Kidney (tissue), 14 donors: ENCODE data around the gene RBMS1. TPM values are rescaled to one million over a fixed set of nuclear protein-coding genes. Genes with fewer than 3 reads are reported as not detected.
"Not testable (repeated sequence)": the region's sequence is repeated elsewhere in the genome, so short reads cannot be mapped to it uniquely, and the experiment has no call there.

ENCODE experiments used
- DNase-seq, 5 donors: peaks; one replicate each; pipeline ENCODE4 v3.0.0-alpha.2; 2013 to 2020
- FAIRE-seq: peaks from 2 replicates; lab custom pipeline; 2012; peaks lifted over from hg19 to GRCh38; lab: Jason Lieb, UNC
- H3K27ac ChIP-seq, 2 donors: one replicate each; pipeline ENCODE4 v1.7.0; 2013; ENCODE audit warnings: low read depth in 2 of 2, low read length in 2 of 2, inconsistent platforms in 1 of 2
- H3K27me3 ChIP-seq: one replicate; pipeline ENCODE4 v1.7.1; 2013; ENCODE audit warnings: low read length, inconsistent platforms; ENCODE audit not compliant: control insufficient read depth, insufficient read depth
- H3K36me3 ChIP-seq, 3 donors: one replicate each; pipeline versions ENCODE4 v1.7.0 to v1.7.1; 2013; ENCODE audit warnings: low read length in 3 of 3, control low read depth in 1 of 3, inconsistent platforms in 1 of 3; ENCODE audit not compliant: insufficient read depth in 3 of 3, control insufficient read depth in 2 of 3
- H3K4me1 ChIP-seq, 3 donors: one replicate each; pipeline versions ENCODE4 v1.7.0 to v1.7.1; 2013; ENCODE audit warnings: low read length in 3 of 3, inconsistent platforms in 1 of 3, low read depth in 1 of 3; ENCODE audit not compliant: control insufficient read depth in 2 of 3, insufficient read depth in 2 of 3
- H3K4me3 ChIP-seq, 3 donors: one replicate each; pipeline versions ENCODE4 v1.7.0 to v1.8.1; 2013; ENCODE audit warnings: low read length in 3 of 3, control low read depth in 1 of 3, inconsistent platforms in 1 of 3
- H3K9ac ChIP-seq, 3 donors: one replicate each; pipeline versions ENCODE4 v1.7.0 to v1.7.1; 2013; ENCODE audit warnings: low read length in 3 of 3, control low read depth in 1 of 3, inconsistent platforms in 1 of 3
- H3K9me3 ChIP-seq, 3 donors: one replicate each; pipeline versions ENCODE4 v1.7.0 to v1.7.1; 2013; ENCODE audit warnings: low read length in 3 of 3, control low read depth in 1 of 3, inconsistent platforms in 1 of 3; ENCODE audit not compliant: control insufficient read depth in 2 of 3, insufficient read depth in 1 of 3
- CTCF ChIP-seq: IDR thresholded peaks from 3 replicates; pipeline ENCODE4 v1.5.1; 2012; ENCODE audit warnings: mild to moderate bottlenecking, moderate library complexity, borderline replicate concordance; ENCODE audit not compliant: insufficient read depth; ENCODE audit errors: extremely low read depth
- intact Hi-C: fragments of 100-400 bp; cut with DNase I; formaldehyde crosslinking; loops from one replicate; pipeline ENCODE4 v1.11.1; 2022
- polyA plus RNA-seq: library from polyadenylated mRNA; stranded (reverse); fragments of 350-450 nt; fragmentation: Illumina TruSeq; extraction: RNeasy Lipid Tissue Mini Kit (QIAGEN cat#74804); gene quantifications from one replicate; pipeline ENCODE4 v1.2.3, GENCODE V29; 2014; ENCODE audit warnings: low read depth, low replicate concordance; ENCODE audit not compliant: insufficient read depth
- total RNA-seq: library from RNA; stranded (reverse); fragmentation: NEBNext Ultra II Directional; extraction: Animal tissue kit (Norgen Biotek cat#: 25700); gene quantifications from one replicate; pipeline ENCODE4 v1.2.1, GENCODE V29; 2021
- donor health status: control.
- donor health status: control.
- donor health status: control.
- donor health status: control.
- donor health status: control.
- donor health status: DM: yes; HTN: yes; CAD: no.
- donor health status: Normal renal cell carcinoma (clear cell type).

RBMS1 gene
- total and polyA plus RNA-seq, 2 donors from 2014 or later = 25.6 to 94.8 TPM

GRCh38 chr2:160440888-160441287, 52.7 kb downstream of the RBMS1 start:
- H3K27me3 ChIP-seq = no peaks in the 10 kb centered on the region
- no peak for TF ChIP-seq CTCF
- H3K4me1 ChIP-seq = no peaks in the 10 kb centered on the region
- H3K27ac ChIP-seq = no peak overlapping the region
- DNase-seq (no peak), FAIRE-seq (no peak)
- H3K36me3 ChIP-seq = no peaks in the 10 kb centered on the region
- no peak overlapping the region for H3K4me3 ChIP-seq
- H3K9ac ChIP-seq = no peak overlapping the region
- H3K9me3 ChIP-seq = peaks cover 0 to 2% (median 0%) of the 10 kb centered on the region in 3 donors
- intact Hi-C loops = no loop called here

- H3K27me3 ChIP-seq = not testable (repeated sequence)
Measured at GRCh38 chr2:160439038-160439437, 54.6 kb downstream of the RBMS1 start.

GRCh38 chr2:160437273-160437672, 56.3 kb downstream of the RBMS1 start:
- Histone ChIP-seq H3K9me3 (peaks cover 0 to 2% (median 0%) of the 10 kb centered on the region in 3 donors), H3K4me1 (no peaks in the 10 kb centered on the region), H3K27me3 (no peaks in the 10 kb centered on the region), H3K27ac (no peak overlapping the region), H3K9ac (no peak overlapping the region), H3K36me3 (no peaks in the 10 kb centered on the region), H3K4me3 (no peak overlapping the region)
- TF ChIP-seq CTCF = no peak
- FAIRE-seq = no peak
- intact Hi-C loops = no loop called here
- DNase-seq = no peak

More at GRCh38 chr2:160439038-160439437, 54.6 kb downstream of the RBMS1 start:
- H3K9me3 ChIP-seq, DNase-seq, intact Hi-C loops, H3K4me3 ChIP-seq, H3K27ac ChIP-seq, H3K4me1 ChIP-seq, FAIRE-seq, H3K9ac ChIP-seq, H3K36me3 ChIP-seq: not testable (repeated sequence)

- FAIRE-seq (no peak), DNase-seq (no peak)
- Histone ChIP-seq H3K4me1 (no peaks in the 10 kb centered on the region), H3K36me3 (no peaks in the 10 kb centered on the region), H3K9me3 (peaks cover 0 to 7% (median 0%) of the 10 kb centered on the region in 3 donors), H3K27ac (no peak overlapping the region), H3K27me3 (no peaks in the 10 kb centered on the region), H3K9ac (no peak overlapping the region), H3K4me3 (no peak overlapping the region)
- no peak for TF ChIP-seq CTCF
- intact Hi-C loops = no loop called here
Measured at GRCh38 chr2:160434254-160434948, 59.2 kb downstream of the RBMS1 start.
